HG03097 (cell line): ENCODE data around the gene ABCC11.

ENCODE experiments used
- ATAC-seq: cut with Tn5 transposase; IDR thresholded peaks from one replicate; pipeline ENCODE4 v1.9.1; 2021; ENCODE audit not compliant: unreplicated experiment, low FRiP score

ABCC11 gene

DNA sequence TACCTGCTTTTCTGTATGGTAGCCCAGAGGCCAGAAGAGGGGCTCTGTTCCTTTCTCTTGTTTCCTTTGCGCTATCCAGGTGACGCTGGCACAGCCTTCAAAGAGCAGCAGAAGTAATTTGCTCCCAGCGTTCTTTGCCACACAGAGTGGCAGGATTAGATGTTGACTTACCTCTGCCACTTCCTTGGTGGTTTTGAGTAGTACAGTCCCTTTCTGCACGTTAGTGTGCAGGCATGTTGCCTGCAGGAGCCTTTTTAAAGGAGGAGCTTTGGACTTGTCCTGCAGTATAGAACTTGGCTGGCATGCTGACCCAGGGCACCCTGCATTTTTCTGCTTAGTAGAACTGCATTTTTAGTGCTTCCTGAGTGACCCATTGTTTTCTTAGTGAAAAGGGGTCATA, at the start of gene ABCC11:
ABCC11 (minus strand) TSS at position 229 of the 400 bp plus-strand sequence. CDS start 15,618 bp downstream, outside the sequence.
- ATAC-seq: no peak

DNA sequence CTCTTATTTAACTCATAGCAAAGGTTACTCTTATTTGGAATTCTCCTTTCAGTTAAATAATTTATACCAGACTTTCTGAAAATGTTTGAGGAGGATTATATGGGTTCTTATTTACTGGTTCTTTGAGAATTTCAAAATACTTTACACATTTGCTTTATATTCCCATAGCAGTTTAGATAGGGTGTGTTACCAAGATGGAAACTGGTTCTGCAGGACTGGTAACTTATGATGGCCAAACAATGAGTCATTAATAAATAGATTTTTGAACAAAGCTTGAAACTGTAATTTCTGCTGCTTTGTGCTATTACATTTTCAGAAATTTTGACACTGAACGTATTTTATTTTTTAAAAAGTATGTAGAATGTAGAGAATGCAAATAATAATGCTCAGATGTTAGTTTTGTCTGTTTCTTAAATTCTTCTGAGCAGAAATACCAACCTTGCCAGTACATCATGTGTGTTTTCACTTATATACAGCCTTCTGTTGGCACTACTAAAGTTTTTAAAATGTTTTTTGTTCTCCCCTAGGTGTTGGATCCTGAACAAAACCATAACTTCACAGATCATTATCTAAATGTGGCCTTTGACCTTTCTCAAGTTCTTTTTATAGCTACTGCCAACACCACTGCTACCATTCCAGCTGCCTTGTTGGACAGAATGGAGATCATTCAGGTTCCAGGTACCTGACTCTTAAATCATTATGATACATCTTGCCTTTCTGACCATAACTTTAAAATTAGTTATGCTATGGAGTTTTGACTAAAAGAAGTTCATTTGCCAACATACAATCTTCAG, 48.3 kb upstream of the ABCC11 start:
- no peak for ATAC-seq

DNA sequence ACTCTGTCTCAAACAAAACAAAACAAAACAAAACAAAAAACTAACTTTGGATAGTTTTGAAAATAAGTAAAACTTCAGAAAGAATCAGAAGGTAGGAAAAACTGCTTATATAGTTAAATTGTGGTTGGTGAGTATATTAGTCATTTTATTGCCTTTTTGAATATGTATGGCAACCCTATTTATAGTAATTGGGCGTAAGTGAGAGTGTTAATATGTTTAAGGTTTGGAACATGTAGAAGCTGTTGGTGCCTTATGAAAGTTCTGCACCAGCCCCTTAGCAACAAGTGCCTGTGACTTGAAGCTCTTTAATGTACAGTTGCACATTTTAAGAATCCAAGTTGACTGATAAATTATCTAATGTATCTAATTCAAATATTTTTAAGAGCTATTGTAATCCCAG, 47.4 kb upstream of the ABCC11 start:
- no peak for ATAC-seq

DNA sequence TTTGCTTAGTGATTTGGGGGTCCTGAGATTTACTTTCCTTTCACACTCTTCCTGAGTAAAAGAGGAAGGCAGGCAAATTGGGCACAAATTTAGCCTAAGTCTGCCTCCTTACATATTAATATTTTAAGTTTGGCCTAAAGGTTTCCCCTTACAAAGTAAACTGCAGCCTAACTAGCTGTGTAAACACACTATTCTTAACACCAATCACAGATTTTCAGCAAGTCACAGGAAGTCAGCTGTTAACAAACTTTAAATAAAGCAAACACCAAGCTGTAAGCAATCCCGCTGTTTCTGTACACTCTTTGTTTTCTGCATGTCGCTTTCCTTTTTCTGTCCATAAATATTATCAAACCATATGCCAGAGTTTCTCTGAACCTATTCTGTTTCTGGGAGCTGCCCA, 45.1 kb upstream of the ABCC11 start:
- no peak for ATAC-seq

DNA sequence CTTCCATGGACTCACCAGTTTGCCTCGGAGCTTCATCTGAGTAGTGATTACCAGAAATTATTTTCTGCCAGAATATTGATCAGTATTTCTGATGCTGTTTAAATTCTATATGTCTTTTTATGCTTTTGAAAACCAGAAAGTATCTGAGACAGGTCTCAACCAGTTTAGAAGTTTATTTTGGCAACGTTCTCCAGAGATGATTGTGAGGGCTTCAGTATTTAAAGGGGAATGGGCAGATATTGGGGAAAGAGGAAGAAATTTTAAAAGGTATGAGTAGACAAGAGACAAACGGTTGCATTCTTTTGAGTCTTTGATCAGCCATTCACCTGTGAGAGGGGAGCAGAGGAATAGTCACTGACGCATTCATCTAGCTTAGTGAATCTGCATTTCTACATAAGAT, 44.4 kb upstream of the ABCC11 start:
- ATAC-seq: no peak

DNA sequence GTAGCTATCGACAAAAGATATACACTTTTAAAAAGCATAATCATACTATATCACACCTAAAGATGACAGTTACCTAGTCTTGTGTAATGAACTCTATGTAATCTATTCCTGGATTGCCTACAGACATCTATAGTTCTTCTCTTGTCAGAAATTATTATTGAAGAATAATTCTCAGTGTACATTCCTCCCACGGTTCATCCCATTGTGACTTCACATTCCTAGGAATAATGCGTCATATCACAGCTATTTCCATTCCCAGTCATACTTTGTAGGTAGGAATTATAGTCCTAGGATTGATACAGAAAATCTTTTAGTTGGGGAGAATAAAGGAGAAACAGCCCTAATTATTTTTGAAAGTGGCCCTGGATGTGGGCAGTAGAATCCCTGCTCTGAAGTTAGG, 44.0 kb upstream of the ABCC11 start:
- no peak for ATAC-seq

DNA sequence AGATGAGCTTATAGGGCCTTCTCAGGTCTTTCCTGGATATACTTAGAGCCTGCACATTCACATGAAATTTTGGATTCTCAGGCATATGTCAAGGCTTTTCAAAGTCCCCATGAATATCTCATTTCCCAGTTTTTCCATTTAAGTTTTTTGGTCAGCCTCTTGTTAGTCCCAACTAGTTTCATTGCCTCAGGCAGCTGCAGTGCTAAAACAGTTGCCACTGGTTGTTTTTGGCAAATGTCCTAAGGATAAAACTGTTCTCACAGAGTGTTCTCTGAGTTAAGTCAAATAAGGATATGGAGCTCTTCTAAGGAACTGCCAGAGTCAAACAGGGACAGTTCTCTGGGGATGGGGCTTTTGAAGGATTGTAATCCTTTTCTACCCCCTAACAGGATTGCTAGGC, 39.9 kb upstream of the ABCC11 start:
- no peak for ATAC-seq

DNA sequence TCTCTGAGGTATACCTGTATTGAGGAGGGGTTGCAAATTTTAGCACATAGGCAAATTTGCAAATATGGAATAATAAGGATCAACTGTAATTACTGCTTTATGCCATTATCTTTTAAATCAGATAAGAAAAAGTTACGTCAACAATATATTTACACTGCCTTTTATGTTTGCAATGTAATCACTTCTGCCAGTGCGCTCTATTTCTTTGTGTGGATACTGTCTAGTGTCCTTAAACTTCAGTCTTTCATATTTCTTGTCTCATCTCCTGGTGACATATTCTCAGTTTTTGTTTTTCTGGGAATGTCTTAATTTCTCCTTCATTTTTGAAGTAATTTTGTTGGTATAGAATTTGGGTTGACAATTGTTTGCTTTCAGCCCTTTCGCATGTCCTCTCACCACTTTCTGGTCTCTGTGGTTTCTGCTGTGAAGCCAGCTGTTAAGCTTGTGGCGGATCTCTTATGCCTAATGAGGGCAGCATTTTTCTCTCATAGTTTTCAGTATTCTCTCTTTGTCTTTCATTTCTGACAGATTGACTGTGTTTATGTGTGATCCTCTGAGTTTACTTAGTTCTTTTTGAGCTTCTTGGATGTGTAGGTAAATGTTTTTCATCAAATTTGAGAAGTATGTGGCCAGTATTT, 37.6 kb upstream of the ABCC11 start:
- no peak for ATAC-seq

DNA sequence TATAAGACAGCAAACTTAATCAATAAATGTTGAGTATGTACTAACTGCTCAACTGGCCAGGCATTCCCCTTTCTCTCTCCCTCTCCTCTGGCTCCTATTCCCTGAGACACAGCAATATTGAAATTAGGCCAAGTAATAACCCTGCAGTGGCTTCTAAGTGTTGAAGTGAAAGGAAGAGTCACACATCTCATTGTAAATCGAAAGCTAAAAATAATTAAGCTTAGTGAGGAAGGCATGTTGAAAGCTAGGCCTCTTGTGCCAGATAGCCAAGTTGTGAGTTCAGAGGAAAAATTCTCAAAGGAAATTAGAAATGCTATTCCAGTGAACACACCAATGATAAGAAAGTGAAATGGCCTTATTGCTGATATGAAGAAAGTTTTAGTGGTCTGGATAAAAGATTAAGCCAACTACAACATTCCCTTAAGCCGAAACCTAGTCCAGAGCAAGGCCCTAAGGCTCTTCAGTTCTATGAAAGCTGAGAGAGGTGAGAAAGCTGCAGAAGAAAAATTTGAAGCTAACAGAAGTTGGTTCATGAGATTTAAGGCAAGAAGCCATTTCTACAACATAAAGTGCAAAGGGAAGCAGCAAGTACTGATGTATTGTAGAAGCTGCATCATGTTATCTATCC, 35.4 kb upstream of the ABCC11 start:
- no peak for ATAC-seq

DNA sequence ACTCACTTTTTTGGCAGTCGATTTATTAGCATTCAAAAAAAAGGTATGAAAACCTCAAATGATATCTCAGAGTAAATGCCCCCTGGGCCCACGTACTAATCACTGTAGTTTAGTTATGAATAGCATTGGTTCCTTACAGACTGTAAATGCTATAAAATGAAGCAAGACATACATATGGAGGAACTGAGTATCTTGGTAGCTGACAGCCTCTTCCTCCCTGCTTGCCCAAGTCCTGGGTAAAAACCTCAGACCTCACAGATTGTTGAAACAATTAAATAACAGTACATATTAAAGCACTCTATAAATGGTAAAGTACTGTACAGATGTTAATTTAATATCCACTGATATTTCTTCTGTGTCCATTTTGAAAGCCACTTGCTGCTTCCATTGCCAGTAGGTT, 33.2 kb upstream of the ABCC11 start:
- no peak for ATAC-seq

DNA sequence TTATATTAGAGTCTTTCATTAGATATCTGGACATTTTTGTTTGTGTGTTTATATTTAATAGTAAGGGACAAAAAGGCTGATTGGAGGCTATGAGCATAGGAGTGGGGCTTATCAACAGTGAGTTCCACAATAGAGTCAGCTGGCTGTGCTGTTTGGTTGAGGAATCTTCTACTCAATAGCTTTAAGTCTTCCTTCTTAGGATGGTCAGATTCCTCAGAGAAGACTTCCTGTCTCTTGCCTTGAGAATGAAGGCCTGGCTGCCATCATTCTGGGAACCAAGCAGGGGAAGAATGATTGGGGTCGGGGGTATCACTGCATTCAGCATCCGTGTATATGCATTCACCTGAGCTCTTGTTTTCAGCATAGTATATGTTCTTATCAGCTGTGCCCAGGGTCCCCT, 31.9 kb upstream of the ABCC11 start:
- no peak for ATAC-seq

DNA sequence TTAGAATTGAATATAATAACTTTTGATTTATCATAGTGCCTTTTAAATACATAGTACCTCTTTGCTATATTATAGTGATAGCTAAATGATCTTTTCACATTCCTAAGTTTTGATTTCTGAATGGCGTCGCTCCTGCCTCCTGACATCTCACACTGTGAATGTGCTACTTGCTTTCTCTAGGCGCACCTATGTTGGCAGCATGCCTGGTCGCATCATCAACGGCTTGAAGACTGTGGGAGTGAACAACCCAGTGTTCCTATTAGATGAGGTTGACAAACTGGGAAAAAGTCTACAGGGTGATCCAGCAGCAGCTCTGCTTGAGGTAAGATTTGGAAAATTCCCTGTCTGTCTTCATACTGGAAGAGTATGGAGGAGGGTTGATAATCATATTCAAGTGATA, 29.8 kb upstream of the ABCC11 start:
- no peak for ATAC-seq

DNA sequence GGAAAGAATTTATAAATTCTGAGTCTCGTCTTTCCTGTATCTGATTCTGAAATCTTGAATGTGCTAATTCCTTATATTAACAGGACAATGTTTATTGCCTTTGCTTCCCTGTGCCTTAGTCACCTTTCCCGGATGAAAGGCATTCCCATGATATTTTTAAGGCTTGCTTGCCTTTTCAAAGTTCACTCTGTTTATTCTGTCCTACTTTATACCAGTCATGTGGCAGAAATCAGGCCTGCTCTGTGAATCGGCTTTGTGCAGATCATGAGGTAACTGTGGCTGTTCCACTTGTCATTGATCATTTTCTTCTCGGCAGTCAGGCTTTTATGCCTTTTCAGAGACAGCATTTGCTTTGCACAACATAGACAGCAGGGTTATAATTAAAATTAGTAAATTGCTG, 28.8 kb upstream of the ABCC11 start:
- no peak for ATAC-seq

DNA sequence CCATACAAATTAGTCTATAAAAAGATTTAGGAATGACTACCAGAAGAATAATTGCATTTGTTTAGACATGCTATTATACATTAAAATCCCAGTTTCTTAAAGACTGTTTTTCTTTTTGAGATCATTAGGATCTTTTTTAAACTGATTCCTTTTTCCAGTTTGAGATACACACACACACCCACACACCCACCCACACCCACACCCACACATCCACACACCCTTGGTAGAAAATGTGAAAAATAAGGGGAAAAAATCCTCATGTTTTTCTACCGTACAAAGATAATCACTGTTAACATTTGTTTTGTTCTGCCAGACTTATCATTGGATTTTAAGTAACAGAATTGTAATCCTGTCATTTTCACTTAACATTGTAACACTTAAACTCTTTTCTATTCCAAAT, 27.1 kb upstream of the ABCC11 start:
- no peak for ATAC-seq

DNA sequence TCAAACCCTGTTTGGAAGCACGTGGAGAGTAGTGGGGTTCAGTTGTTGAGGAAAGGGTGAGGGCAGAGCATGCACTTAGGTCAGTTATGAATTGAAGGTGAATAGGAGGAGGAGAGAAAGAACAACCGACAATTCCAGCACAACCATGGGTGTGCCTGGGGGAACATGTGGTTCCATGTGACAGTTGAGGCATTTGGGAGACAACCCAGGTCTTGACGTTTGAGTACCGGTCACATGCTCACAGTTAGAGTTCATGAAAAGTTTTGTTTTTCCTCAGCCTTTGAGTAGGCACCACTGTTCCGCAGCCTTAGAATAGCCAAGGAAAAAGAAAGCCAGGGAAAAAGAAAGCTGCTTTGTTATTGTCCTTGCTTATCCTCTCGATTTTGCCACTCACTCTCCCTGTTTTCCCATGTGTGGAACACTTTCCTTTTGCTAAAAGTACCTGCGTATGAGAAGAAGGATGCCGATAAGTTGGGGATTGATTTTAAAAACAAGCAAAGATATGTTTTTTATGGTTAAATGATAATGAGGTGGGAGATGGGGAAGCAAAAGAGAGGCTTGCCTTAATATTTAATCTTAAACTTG, 25.6 kb upstream of the ABCC11 start:
- no peak for ATAC-seq

DNA sequence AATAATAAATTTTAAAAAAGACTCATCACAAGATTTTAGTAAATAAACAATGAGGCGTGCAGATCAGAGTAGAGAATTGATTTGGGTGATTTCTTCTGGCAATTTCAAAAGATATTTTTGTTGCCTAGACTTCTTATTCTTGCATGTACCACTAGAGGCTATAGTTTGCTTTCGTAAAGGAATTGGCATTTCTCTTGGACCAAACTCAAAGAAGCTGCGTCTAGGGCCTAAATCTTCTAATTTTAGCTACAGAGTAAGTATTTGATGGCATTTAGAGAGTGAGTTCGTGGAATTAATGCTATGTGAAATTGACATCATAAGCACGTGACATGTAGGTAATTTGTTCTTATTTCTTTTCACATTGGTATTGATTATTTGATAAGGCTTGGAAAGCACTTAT, 24.4 kb upstream of the ABCC11 start:
- ATAC-seq: no peak

DNA sequence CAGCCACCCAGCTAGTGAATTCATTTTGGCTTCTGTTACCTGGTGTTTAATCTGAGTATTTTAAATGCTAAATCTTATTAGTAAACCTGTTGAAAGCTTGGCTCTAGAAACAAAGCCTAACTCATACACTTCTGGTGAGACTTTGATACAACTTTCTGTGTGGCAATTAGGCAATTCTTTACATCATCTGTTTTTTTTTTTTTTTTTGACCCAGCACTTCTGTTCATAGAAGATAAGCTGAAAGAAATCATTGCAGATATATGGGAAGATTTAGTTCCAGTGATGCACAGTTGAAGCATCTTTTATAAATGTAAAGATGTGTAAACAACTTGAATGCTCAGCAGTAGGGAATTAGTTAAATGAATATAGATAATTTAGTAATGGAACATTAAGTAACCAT, 21.7 kb upstream of the ABCC11 start:
- ATAC-seq: no peak

DNA sequence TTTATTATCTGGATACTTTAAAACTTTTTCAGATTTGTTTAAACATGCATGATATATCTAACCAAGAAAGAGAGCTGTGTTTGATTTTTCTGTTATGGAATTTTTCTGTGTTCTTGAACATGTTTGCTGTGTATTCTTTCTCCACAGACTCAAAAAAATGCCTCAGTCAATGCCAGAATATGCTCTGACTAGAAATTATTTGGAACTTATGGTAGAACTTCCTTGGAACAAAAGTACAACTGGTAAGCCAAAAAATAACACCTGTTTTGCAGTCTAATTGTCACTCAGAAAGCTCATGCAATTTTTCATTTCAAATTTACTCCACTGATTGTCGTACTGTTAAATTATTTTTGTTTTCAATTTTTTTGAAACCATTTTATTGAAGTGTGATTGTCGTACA, 15.3 kb upstream of the ABCC11 start:
- ATAC-seq: no peak

DNA sequence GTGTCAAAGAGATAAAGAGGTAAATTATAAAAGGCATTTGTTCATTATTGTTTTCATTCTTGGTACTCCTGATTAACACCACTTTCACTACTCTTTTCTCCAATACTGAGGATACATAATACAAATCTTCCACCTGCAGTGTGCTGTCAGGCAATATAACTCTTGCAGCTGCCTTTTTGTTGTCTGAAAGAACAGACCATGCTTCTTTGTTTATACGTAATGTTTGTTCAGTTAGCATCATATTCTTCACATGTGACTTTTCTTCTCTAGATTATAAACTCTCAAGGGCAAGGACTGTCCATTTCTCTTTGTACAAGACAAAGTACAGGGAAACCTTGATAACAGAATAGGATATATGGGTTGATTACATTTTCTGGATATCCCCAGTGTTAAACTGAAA, 14.2 kb upstream of the ABCC11 start:
- no peak for ATAC-seq

DNA sequence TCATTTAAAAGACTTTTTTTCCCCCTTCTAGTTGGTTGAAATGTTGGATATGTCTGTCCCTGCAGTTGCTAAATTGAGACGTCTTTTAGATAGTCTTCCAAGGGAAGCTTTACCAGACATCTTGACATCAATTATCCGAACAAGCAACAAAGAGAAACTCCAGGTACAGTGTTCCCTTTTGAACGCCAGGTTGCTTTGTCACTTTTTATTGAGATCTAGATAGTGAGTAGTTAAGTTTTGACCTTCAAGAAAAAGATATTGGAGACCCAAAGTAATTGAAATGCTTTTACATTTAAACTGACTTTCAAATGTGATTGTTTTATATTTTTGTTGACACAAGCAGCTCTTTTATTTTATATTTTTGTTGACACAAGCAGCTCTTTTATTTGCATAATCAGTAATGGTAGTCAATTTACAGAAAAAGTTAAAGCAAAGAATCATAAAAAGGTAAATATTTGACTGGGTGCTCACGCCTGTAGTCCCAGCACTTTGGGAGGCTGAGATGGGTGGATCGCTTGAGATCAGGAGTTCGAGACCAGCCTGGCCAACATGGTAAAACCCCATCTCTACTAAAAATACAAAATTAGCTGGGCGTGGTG, 9.3 kb upstream of the ABCC11 start:
- ATAC-seq: no peak

DNA sequence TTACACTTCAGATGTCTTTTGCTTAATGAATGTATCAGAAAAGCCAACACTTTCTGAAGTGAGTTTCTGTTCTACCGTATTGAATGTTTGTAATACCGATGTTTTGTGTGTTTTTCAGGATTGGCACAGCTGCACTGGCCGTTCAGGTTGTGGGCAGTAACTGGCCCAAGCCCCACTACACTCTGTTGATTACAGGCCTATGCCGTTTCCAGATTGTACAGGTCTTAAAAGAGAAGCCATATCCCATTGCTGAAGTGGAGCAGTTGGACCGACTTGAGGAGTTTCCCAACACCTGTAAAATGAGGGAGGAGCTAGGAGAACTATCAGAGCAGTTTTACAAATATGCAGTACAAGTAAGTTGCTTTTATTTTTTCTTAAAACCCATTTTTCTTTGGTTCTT, 4.7 kb upstream of the ABCC11 start:
- ATAC-seq: no peak
